ENCODE results near the gene BST2. TPM values are rescaled to one million over a fixed set of nuclear protein-coding genes. Genes with fewer than 3 reads are reported as not detected.

The BST2 gene
- total and polyA plus RNA-seq, 9 of the 15 experiments (the other 6 are each of a cell fraction or from before 2014, with no cell fraction given) = 11.2 to 232 (median 151) TPM

GRCh38 chr19:17390665-17391370 lies 14.6 kb downstream of the BST2 start (continued):
- TF ChIP-seq HDAC2 (IDR thresholded peaks at IDR 0.05) (peak; percentile 22; the same call in 1 of the 2 replicates), MXI1 (IDR thresholded peaks at IDR 0.05; ENCODE audit: low read depth, low read length) (no peak), TBL1XR1 (IDR thresholded peaks at IDR 0.05; ENCODE audit: low read length in 2 of 2) (peak in 1 of 2 experiments; percentile 45; a peak in 1 of 4 replicates), STAT5B (CRISPR knock-in tag; IDR thresholded peaks at IDR 0.05) (no peak), RBM22 (IDR thresholded peaks at IDR 0.05; ENCODE audit: low read depth, low read length, poor library complexity, severe bottlenecking) (peak; percentile 31), RFX1 (IDR thresholded peaks at IDR 0.05) (no peak), MBD2 (IDR thresholded peaks at IDR 0.05; ENCODE audit: borderline replicate concordance, low read depth) (no peak), RBM15 (IDR thresholded peaks at IDR 0.05; ENCODE audit: insufficient read depth, low read length) (no peak), CREM (IDR thresholded peaks at IDR 0.05; ENCODE audit: low read depth) (peak; percentile 73), MCM5 (IDR thresholded peaks at IDR 0.05; ENCODE audit: low read depth) (no peak), CXXC5 (CRISPR knock-in tag; IDR thresholded peaks at IDR 0.05) (peak; percentile 89), ZNF431 (CRISPR knock-in tag; IDR thresholded peaks at IDR 0.05) (no peak), BRF1 (IDR thresholded peaks at IDR 0.05; ENCODE audit: borderline replicate concordance, extremely low read depth, insufficient read length) (no peak), ZNF232 (CRISPR knock-in tag; IDR thresholded peaks at IDR 0.05) (no peak), ZNF644 (tag; IDR thresholded peaks at IDR 0.05; ENCODE audit: low read depth) (no peak), ZNF445 (CRISPR knock-in tag; IDR thresholded peaks at IDR 0.05; ENCODE audit: low read depth) (no peak), FOXK1 (CRISPR knock-in tag; IDR thresholded peaks at IDR 0.05; ENCODE audit: borderline replicate concordance) (no peak), KAT8 (IDR thresholded peaks at IDR 0.05; ENCODE audit: low read depth) (no peak), FOXA3 (CRISPR knock-in tag; conservative IDR thresholded peaks at IDR 0.05 in 1 of 2, IDR thresholded peaks at IDR 0.05 in 1 of 2) (peak in 1 of 2 experiments; percentile 77; a peak in 3 of 4 replicates), JUND (IDR thresholded peaks at IDR 0.05; ENCODE audit: borderline replicate concordance, low read depth, low read length) (peak; percentile 37; the same call in 1 of the 2 replicates), JUND (tag; IDR thresholded peaks at IDR 0.05; ENCODE audit: borderline replicate concordance, low read depth, low read length) (no peak; the same call in 2 of the 3 replicates), POU5F1 (IDR thresholded peaks at IDR 0.05; ENCODE audit: borderline replicate concordance, low read depth, low read length, partially characterized antibody) (no peak), HLTF (IDR thresholded peaks at IDR 0.05) (0 out of 2 replicates have a peak, but pooled peaks have one; percentile 30), FOSL1 (tag; conservative IDR thresholded peaks at IDR 0.05) (no peak), HNRNPUL1 (IDR thresholded peaks at IDR 0.05; ENCODE audit: low read length) (no peak), NBN (IDR thresholded peaks at IDR 0.05; ENCODE audit: low read depth) (0 out of 2 replicates have a peak, but pooled peaks have one; percentile 54), RHOXF2B (CRISPR knock-in tag; conservative IDR thresholded peaks at IDR 0.05) (no peak), ZNF311 (CRISPR knock-in tag; IDR thresholded peaks at IDR 0.05) (no peak), CEBPG (CRISPR knock-in tag; IDR thresholded peaks at IDR 0.05) (no peak), CEBPG (tag; conservative IDR thresholded peaks at IDR 0.05 in 1 of 2, IDR thresholded peaks at IDR 0.05 in 1 of 2) (no peak)
- TF ChIP-seq, protein P1, sequence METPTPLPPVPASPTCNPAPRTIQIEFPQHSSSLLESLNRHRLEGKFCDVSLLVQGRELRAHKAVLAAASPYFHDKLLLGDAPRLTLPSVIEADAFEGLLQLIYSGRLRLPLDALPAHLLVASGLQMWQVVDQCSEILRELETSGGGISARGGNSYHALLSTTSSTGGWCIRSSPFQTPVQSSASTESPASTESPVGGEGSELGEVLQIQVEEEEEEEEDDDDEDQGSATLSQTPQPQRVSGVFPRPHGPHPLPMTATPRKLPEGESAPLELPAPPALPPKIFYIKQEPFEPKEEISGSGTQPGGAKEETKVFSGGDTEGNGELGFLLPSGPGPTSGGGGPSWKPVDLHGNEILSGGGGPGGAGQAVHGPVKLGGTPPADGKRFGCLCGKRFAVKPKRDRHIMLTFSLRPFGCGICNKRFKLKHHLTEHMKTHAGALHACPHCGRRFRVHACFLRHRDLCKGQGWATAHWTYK (CRISPR knock-in tag; IDR thresholded peaks at IDR 0.05) = 0 out of 2 replicates have a peak, but pooled peaks have one; percentile 48
